GM10248 (cell line): ENCODE data around the gene TMEM62.

ENCODE experiments used
- CTCF ChIA-PET: fragments of 300-600 bp; sonication (Branson Sonifier 250); formaldehyde crosslinking; extraction: SDS; loops from one replicate; lab custom pipeline; 2021; ENCODE audit warnings: antibody characterized with exemption; lab: Yijun Ruan, JAX
- POLR2A ChIA-PET: fragments of 350-650 bp; sonication (Branson Sonifier 250); formaldehyde crosslinking; extraction: SDS; loops from one replicate; lab custom pipeline; 2020; ENCODE audit warnings: antibody characterized with exemption; lab: Yijun Ruan, JAX
- DNase-seq: peaks from one replicate; pipeline ENCODE4 v3.0.0; 2012; ENCODE audit errors: extremely low spot score
- TF ChIP-seq, protein P1 (sequence below): IDR thresholded peaks from 2 replicates; pipeline ENCODE4 v1.5.1; 2012; ENCODE audit warnings: mild to moderate bottlenecking, low read depth; ENCODE audit errors: extremely low read depth, missing control alignments, control extremely low read depth

TMEM62 gene

DNA sequence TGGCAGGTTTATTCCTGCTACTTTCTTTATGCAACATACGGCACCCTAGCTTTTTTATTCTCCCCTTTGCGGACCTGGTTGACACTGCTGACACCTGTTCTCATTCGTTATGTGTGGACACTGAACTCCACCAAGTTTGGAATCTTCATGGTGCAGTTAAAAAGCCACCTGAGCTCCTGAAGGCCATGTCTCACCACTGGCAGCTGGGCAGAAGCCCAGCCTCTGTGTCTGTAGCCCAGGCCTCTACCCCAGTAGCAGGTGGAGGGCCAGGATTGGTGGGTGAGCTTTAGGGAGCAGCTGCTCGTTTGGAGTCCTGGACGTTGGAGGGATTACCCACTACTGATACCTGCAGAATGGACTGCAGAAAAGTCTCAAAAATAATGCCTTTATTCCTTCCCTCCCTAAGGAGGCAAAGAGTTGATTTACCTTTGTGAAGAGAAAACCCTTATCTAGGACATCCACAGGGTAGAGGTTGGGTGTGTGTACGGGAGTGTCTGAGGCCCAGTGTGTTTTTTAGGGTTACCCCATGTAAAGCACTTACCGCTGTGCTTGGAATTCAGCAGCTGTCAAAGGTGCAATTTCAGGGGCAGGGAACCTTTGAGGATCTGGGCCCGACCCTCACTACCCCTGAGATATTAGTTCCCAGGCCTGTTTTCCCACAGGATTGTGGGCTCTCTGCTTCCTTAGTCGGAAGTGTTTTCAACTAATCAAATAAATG lies 51.2 kb downstream of the TMEM62 start:
- POLR2A ChIA-PET, result no interaction called here
- TF ChIP-seq, protein P1, sequence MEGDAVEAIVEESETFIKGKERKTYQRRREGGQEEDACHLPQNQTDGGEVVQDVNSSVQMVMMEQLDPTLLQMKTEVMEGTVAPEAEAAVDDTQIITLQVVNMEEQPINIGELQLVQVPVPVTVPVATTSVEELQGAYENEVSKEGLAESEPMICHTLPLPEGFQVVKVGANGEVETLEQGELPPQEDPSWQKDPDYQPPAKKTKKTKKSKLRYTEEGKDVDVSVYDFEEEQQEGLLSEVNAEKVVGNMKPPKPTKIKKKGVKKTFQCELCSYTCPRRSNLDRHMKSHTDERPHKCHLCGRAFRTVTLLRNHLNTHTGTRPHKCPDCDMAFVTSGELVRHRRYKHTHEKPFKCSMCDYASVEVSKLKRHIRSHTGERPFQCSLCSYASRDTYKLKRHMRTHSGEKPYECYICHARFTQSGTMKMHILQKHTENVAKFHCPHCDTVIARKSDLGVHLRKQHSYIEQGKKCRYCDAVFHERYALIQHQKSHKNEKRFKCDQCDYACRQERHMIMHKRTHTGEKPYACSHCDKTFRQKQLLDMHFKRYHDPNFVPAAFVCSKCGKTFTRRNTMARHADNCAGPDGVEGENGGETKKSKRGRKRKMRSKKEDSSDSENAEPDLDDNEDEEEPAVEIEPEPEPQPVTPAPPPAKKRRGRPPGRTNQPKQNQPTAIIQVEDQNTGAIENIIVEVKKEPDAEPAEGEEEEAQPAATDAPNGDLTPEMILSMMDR, result no peak
- DNase-seq, result no peak
- CTCF ChIA-PET, result interaction anchor here (0.9 to 3.0 kb wide), 7 partner anchors 8 to 101 kb away, joined by 3 to 17 read pairs (median 3); no protein-coding TSS in a partner anchor

DNA sequence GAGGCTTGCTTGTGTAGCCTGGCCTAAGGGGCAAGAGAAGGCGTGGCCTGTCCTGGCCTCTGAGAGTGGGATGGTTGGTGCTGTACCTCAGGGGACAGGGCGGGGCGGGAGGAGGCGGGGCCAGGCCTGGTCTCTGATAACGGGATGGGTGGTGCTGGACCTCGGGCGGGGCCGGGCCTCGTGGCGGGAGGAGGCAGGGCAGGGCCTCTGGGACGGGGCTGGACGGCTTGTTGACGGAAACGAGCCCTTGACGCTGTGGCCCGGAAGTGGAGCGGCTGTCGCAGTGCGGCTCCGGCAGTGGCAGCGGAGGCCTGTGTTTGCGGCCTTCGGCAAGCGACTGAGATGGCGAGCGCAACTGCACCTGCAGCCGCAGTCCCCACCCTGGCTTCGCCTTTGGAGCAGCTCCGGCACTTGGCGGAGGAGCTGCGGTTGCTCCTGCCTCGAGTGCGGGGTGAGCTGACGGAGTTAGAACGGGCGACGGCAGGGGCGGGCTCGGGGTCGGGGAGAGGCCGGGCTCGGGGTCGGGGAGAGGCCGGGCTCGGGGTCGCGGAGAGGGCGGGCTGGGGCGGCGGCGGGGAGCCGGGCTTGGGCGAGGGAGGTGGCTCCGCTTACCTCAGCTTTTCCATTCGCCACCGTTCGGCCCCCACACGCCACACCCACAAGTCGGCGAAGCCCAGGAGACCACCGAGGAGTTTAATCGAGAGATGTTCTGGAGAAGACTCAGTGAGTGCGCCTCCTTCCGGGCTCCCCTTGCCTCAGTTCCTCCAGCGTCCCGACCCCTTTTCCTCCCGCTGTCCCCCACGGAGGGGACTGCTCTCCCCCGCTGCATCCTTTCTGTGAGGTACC lies 52.0 kb downstream of the TMEM62 start, which contains the start of gene CCNDBP1:
TSS of gene CCNDBP1 (plus strand) at position 247 of the 846 bp plus-strand sequence. CDS start at position 343, 96 bp downstream.
- POLR2A ChIA-PET, result no interaction called here

DNA sequence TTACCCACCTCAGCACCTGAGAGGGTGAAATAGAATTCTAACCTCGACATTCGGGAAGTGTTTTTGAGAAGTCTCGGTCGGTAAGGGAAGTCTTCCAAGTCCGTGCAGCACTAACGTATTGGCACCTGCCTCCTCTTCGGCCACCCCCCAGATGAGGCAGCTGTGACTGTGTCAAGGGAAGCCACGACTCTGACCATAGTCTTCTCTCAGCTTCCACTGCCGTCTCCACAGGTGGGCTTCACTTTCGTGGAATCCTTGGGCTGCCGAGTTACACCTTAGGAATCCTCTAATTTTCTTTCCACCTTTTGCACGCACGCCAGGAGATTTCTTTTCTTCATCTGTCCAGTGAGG lies 52.6 kb downstream of the TMEM62 start:
- CTCF ChIA-PET, result interaction anchor here (1.0 to 3.0 kb wide), 6 partner anchors 8 to 100 kb away, joined by 3 to 19 read pairs (median 4); no protein-coding TSS in a partner anchor
- TF ChIP-seq, protein P1, result no peak
- POLR2A ChIA-PET, result interaction anchor here (0.6 kb wide), 1 partner anchor 53 kb away, joined by 4 read pairs; no protein-coding TSS in a partner anchor
- peak; percentile 50 for DNase-seq

More for the DNA sequence above, 52.0 kb downstream of the TMEM62 start, which contains the start of gene CCNDBP1:
- TF ChIP-seq, protein P1, result peak; percentile 30
- CTCF ChIA-PET, result interaction anchor here (0.6 to 3.0 kb wide), 5 partner anchors 9 to 123 kb away, joined by 3 to 19 read pairs (median 4); no protein-coding TSS in a partner anchor
- DNase-seq, result peak; percentile 99

DNA sequence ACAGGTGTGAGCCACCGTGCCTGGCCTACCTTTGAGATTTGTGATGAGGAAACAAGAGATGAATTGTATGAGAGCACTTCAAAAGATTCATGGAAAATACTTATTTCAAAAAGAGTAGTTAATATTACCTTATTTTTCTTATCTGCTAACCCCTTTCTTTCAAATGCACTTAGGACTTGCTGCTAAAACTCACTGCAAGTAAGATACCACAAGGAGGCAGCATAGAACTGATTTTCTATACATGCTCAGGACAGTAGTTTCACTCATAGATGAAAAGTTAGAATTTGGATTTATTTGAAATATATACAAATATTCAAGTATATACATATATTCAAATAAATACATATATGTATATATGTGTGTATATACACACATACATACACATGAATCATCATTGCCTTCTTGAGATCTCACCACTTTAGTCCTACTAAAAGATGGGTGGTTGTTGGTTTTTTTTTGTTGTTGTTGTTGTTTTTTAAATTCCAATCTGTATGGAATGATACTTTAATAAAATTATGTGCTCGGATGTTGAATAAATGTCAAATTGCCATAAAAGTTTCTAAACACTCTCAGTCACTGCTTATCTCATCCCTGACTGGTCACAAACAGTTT lies 54.3 kb downstream of the TMEM62 start:
- TF ChIP-seq, protein P1, result peak; percentile 66
- no peak for DNase-seq
- POLR2A ChIA-PET, result no interaction called here
- CTCF ChIA-PET, result interaction anchor here (1.0 to 3.0 kb wide), 4 partner anchors 17 to 98 kb away, joined by 3 to 19 read pairs (median 14); no protein-coding TSS in a partner anchor

DNA sequence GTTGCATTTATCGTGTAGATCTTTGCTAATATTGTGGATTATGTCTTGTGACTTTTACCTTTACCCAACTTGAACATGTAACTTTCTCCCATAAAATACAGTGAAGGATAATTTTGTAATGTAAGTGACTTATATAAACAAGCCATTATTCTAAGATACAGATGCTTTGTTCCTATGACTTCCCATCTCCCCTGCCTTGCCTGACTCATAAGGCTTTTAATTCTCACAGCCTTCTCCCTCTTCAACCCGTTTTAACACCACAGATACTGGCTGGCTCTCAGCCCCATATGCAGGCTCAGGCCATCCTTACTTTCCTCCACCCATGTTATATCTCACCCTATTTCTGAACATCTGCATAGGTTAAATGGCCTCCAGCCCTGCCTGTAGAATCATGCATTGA lies 55.9 kb downstream of the TMEM62 start:
- ChIA-PET CTCF (interaction anchor here (1.3 kb wide), 2 partner anchors 15 to 96 kb away, joined by 4 to 11 read pairs; no protein-coding TSS in a partner anchor), POLR2A (no interaction called here)
- TF ChIP-seq, protein P1, result no peak

More for the DNA sequence above, 55.9 kb downstream of the TMEM62 start:
- DNase-seq, result no peak
